A673 (cell line): Measurements from ENCODE around the gene INPP5A. TPM values are rescaled to one million over a fixed set of nuclear protein-coding genes. Genes with fewer than 3 reads are reported as not detected.
"Not testable (repeated sequence)": the region's sequence is repeated elsewhere in the genome, so short reads cannot be mapped to it uniquely, and the experiment has no call there.

Source experiments
- BruUV-seq: library from RNA; stranded (reverse); fragments of 400-500 nt; replicated peaks from 2 replicates; lab custom pipeline; 2021; lab: Mats Ljungman, UMichigan
- CTCF ChIA-PET: fragments of 300-600 bp; sonication (Branson Sonifier 250); formaldehyde crosslinking; loops from one replicate; lab custom pipeline; 2022; ENCODE audit warnings: antibody characterized with exemption; lab: Charles Lee
- POLR2A ChIA-PET: fragments of 300-600 bp; sonication (Branson Sonifier 250); formaldehyde crosslinking; loops from one replicate; lab custom pipeline; 2022; ENCODE audit warnings: antibody characterized with exemption; ENCODE audit not compliant: low non-redundant PET; lab: Charles Lee
- DNase-seq: peaks from one replicate; pipeline ENCODE4 v3.0.0-alpha.2; 2015; ENCODE audit warnings: low spot score
- H3K27ac ChIP-seq: fragments of 200-600 bp; sonication (generic); 2 replicates; pipeline ENCODE4 v1.5.1; 2016; ENCODE audit warnings: mixed run types, low read depth, mild to moderate bottlenecking, mixed read lengths, antibody characterized with exemption, low read length; ENCODE audit not compliant: poor library complexity, severe bottlenecking
- H3K27me3 ChIP-seq: fragments of 200-600 bp; sonication (generic); replicated peaks from 2 replicates; pipeline ENCODE4 v1.6.1; 2017; ENCODE audit warnings: mixed run types, low read depth, mild to moderate bottlenecking, mixed read lengths, antibody characterized with exemption, low read length; ENCODE audit not compliant: insufficient read depth, poor library complexity
- H3K36me3 ChIP-seq: fragments of 200-600 bp; sonication (generic); 2 replicates; pipeline ENCODE4 v1.6.1; 2016; ENCODE audit warnings: mixed run types, mild to moderate bottlenecking, mixed read lengths, antibody characterized with exemption, low read length; ENCODE audit not compliant: insufficient read depth, poor library complexity, severe bottlenecking
- H3K4me1 ChIP-seq: fragments of 200-600 bp; sonication (generic); 2 replicates; pipeline ENCODE4 v1.6.1; 2017; ENCODE audit warnings: mixed run types, mild to moderate bottlenecking, mixed read lengths, antibody characterized with exemption, low read length; ENCODE audit not compliant: insufficient read depth, poor library complexity, severe bottlenecking
- H3K4me3 ChIP-seq: fragments of 200-600 bp; sonication (generic); 2 replicates; pipeline ENCODE4 v1.5.1; 2016; ENCODE audit warnings: low read depth, mixed run types, mild to moderate bottlenecking, mixed read lengths, low read length; ENCODE audit not compliant: poor library complexity, severe bottlenecking
- H3K9me3 ChIP-seq: fragments of 200-600 bp; sonication (generic); 2 replicates; pipeline ENCODE4 v1.6.1; 2016; ENCODE audit warnings: mixed run types, low read depth, mild to moderate bottlenecking, mixed read lengths, antibody characterized with exemption, low read length; ENCODE audit not compliant: poor library complexity, severe bottlenecking
- CTCF ChIP-seq: fragments of 300-800, 200-600 bp; sonication (generic); conservative IDR thresholded peaks from 2 replicates; pipeline ENCODE4 v1.5.1; 2017; ENCODE audit warnings: low read depth, mild to moderate bottlenecking, antibody characterized with exemption, low read length, moderate library complexity, mixed read lengths
- EZH2 ChIP-seq: fragments of 200-600 bp; sonication (generic); IDR thresholded peaks from 2 replicates; pipeline ENCODE4 v1.6.1; 2017; ENCODE audit warnings: borderline replicate concordance, low read depth, mild to moderate bottlenecking, mixed read lengths, antibody characterized with exemption, low read length; ENCODE audit not compliant: poor library complexity, severe bottlenecking
- intact Hi-C: fragments of 100-400 bp; cut with micrococcal nuclease; formaldehyde crosslinking; loops from one replicate; pipeline ENCODE4 v1.10.0; 2022; ENCODE audit not compliant: unreplicated experiment
- total RNA-seq: library from RNA; stranded (reverse); gene quantifications from 2 replicates; pipeline ENCODE4 v1.2.3, GENCODE V29; 2021

Gene INPP5A
- total RNA-seq, 1 experiment from 2014 or later = 21.8 TPM

GRCh38 chr10:132742837-132743194 is 205.2 kb downstream of the INPP5A start:
- Histone ChIP-seq H3K4me1 (no peaks in the 10 kb centered on the region), H3K27me3 (no peaks in the 10 kb centered on the region), H3K27ac (no peak overlapping the region), H3K4me3 (no peak overlapping the region), H3K9me3 (no peaks in the 10 kb centered on the region), H3K36me3 (no peaks in the 10 kb centered on the region)
- POLR2A ChIA-PET = no interaction called here
- no peak for TF ChIP-seq EZH2
- no peak for TF ChIP-seq CTCF
- no TSS peak for BruUV-seq
- CTCF ChIA-PET = no interaction called here
- no peak for DNase-seq
- intact Hi-C loops = no loop called here

DNA sequence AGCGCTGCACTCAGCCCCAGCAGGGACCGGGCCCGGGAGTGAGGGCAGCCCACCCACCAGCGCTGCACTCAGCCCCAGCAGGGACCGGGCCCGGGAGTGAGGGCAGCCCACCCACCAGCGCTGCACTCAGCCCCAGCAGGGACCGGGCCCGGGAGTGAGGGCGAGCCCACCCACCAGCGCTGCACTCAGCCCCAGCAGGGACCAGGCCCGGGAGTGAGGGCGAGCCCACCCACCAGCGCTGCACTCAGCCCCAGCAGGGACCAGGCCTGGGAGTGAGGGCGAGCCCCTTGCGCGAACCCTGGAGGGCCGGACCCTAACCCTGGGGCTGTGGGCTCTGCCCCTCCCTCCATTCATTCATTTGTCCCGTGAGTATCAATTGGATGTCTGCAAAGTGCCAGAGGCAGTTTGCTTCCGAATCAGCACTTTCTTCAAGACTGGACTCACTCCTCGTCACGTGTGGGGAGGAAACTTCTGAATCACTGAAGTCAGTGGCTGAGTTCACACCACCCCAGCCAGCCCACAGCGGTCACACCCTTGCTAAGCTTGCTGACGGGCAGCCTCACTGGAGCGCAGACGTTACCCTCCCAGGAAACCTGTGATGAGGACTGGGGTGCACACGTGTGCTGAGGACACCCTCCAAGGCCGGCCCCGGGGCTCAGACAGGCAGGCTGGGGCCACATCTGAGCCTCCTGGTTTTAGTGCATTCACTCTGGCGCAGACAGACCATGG is 205.8 kb downstream of the INPP5A start:
- CTCF ChIA-PET = not testable (repeated sequence)

GRCh38 chr10:132743925-132744490 is 206.4 kb downstream of the INPP5A start:
- CTCF ChIA-PET = no interaction called here
- no TSS peak for BruUV-seq
- POLR2A ChIA-PET = no interaction called here
- no peak overlapping the region for H3K4me3 ChIP-seq
- H3K27me3 ChIP-seq = no peaks in the 10 kb centered on the region
- no peak overlapping the region for H3K27ac ChIP-seq
- intact Hi-C loops = no loop called here
- TF ChIP-seq EZH2 = no peak
- no peak for TF ChIP-seq CTCF
- H3K36me3 ChIP-seq = no peaks in the 10 kb centered on the region
- H3K9me3 ChIP-seq = no peaks in the 10 kb centered on the region
- H3K4me1 ChIP-seq = no peaks in the 10 kb centered on the region
- DNase-seq = no peak

More for the DNA sequence above, 205.8 kb downstream of the INPP5A start:
- DNase-seq, intact Hi-C loops, POLR2A ChIA-PET, H3K4me1 ChIP-seq, H3K27ac ChIP-seq, H3K4me3 ChIP-seq, BruUV-seq, H3K27me3 ChIP-seq, H3K9me3 ChIP-seq, H3K36me3 ChIP-seq: not testable (repeated sequence)
